ENCODE results near the gene CIC.

Gene CIC

GRCh38 chr19:42244347-42245220 lies 24.5 kb upstream of the CIC start:
- DNase-seq = peak; percentile 88

GRCh38 chr19:42245231-42245630 lies 23.8 kb upstream of the CIC start:
- no peak for DNase-seq

GRCh38 chr19:42246143-42246921 lies 22.7 kb upstream of the CIC start:
- DNase-seq = no peak

GRCh38 chr19:42246922-42247639 lies 22.0 kb upstream of the CIC start:
- DNase-seq = no peak

- no peak for DNase-seq
These were observed 21.3 kb upstream of the CIC start for GRCh38 chr19:42247640-42248199.

GRCh38 chr19:42248270-42249148 lies 20.5 kb upstream of the CIC start:
- DNase-seq = no peak

GRCh38 chr19:42249149-42249750 lies 19.8 kb upstream of the CIC start:
- no peak for DNase-seq

- DNase-seq = no peak
These were observed 19.3 kb upstream of the CIC start for GRCh38 chr19:42249769-42250168.

- DNase-seq = no peak
These were observed 18.8 kb upstream of the CIC start for GRCh38 chr19:42250183-42250665.

- no peak for DNase-seq
These were observed 18.2 kb upstream of the CIC start for GRCh38 chr19:42250666-42251531.

GRCh38 chr19:42251572-42252358 lies 17.3 kb upstream of the CIC start:
- DNase-seq = no peak

GRCh38 chr19:42252365-42253244 lies 16.4 kb upstream of the CIC start:
- DNase-seq = no peak

- peak; percentile 39 for DNase-seq
These were observed 15.6 kb upstream of the CIC start for GRCh38 chr19:42253245-42254088.

- peak; percentile 70 for DNase-seq
These were observed 14.8 kb upstream of the CIC start for GRCh38 chr19:42254089-42254849.

- DNase-seq = peak; percentile 93
These were observed 13.9 kb upstream of the CIC start, which contains the start of gene ERF for GRCh38 chr19:42254850-42255765. TSS of gene ERF (minus strand) at chr19:42255128. CDS start at chr19:42254999, 129 bp downstream.
